Measurements from ENCODE around the gene CYBA.
"Not testable (repeated sequence)": the region's sequence is repeated elsewhere in the genome, so short reads cannot be mapped to it uniquely, and the experiment has no call there.

CYBA gene

DNA sequence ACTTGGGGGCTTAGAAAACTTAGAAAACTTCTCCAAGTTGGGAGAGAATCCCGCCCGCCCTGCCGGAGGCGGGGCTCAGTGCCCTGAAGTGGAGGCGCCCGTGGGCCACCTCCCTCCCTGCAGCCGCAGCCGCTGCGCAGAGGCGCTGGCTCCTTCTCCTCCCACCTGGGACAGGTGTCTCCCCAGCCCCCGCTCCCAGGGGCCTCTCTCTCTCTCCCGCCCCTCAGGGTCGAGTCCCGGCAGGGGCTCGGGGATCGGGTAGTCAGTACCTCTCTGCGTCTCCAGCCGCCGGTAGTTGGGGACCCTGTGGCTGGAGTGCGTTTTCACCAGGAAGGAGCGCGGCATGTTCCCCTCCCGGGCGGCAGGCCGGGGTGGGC lies 35.2 kb upstream of the CYBA start:
- no peak for DNase-seq

DNA sequence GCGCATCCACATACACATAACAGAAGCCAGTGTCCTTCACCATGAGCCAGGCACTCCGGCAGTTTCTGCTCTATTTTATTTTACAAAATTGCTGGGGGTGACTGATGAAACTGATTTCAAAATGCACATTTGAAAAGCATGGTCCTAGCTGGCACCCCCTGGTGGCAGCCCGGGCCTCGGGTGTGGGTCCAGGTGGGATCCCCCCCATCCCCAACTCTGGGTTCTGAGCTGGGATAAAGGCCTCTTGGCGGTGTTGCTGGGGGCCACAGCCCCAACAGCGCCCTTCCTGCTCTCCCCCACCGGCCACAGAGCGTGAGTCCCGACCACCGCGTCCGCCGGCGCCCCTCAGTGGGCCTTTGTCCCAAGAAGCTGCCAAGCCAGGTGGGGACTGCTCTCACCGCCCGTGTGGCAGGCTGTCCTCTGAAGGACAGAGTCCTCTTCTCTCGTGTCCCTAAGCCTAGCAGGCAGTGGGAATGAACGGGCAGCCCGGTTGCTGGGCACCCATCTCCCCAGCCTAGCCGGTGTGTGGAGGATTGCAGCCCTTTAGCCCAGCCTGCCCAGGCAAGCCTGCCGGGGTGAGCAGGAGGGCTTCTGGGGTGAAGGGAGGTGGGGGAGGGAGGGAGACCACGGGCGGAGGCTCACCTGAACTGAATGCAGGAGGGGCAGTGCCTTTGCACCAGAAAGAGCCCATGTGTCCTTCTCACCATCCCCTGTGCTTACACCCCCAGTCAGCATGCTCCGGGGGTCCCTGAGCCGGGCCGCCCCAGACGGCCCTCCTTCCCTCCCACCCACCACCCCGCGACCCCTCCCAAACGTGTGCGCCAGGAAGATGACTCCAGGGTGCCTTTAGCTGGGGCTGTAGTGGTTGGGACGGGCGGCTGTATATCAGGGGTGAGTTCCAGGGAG lies 34.6 kb upstream of the CYBA start:
- DNase-seq = peak; percentile 71

DNA sequence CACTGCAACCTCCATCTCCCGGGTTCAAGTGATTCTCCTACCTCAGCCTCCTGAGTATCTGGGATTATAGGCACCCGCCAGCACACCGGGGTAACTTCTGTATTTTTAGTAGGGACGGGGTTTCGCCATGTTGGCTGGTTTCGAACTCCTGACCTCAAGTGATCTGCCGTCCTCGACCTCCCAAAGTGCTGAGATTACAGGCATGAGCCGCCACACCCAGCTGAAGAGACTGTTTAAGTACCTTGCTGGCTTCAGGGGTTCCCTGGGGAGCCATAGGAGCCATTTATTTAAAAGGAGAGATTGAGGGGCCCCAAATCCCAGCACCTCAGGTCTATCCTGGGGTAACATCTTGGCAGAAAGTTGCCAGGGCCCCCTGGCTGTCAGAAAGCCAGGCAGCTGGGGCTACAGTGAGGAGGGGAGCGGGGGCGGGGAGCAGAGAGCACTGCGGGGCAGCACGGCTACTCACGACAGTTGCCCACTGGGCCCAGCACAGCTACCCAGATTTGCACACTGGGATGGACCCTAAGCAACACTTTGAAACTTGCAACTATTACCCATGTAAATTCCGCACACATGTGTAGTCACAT lies 33.8 kb upstream of the CYBA start:
- DNase-seq = no peak

DNA sequence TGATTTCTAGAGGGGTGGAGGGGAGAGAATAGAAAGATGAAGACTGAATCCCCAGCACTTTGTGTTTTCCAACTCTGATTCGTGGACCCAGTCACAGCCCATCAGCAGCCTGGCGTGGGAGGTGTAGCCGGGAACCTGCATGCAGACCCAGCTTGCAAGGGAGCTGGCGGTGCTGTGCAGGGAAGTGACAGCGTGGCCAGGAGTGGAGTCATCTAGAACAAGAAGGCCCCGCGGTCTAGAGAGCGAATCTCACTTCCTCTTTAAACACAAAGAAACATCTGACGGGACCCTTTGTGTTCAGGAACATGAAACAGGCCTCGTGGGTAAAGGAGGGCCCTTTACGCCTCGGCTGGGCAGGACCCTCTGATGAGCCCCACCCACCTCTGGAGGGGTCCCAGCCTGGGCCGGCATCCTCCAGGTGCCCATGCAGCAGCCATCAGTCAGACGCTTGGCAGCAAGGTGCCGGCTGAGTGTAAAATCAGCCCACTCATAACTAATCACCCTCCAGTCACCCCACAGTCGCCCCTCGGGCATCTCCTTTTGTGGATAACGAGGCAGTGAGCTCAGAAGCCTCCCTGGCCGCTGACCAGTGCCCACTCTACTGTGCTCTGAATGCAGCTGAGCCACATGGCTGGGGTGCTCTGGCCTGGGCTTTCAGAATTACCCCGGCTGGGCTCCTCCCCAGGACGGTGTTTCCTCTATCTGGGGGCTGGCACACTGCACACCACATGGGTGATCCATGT lies 31.0 kb upstream of the CYBA start:
- peak; percentile 87 for DNase-seq

DNA sequence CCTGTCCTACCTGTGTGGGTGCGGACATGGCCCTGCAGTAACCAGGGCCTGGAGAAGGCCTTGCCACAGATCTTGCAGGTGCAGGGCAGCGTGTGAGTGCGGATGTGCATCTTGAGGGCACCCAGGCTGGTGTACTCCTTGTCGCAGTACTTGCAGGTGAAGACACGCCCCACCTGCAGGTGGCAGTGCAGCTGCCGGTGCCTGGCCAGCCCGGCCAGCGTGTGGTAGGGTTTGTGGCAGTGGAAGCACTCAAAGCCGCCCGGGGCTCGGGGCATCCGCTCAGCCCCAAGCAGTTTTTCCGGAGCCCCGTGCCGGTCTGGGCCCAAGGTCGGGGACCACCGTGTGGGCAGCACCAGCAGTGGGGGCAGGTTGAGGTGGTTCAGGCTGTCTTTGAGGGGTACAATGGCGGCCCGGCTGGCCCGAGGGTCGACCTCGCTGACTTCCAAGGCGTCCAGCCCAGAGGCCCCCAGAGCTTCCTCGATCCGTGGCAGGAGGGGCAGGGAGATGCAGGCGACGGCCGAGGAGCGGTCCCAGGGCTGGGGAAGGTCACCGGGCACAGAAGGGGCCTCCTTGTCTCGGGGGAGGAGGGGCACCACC lies 30.3 kb upstream of the CYBA start:
- DNase-seq = peak; percentile 57

DNA sequence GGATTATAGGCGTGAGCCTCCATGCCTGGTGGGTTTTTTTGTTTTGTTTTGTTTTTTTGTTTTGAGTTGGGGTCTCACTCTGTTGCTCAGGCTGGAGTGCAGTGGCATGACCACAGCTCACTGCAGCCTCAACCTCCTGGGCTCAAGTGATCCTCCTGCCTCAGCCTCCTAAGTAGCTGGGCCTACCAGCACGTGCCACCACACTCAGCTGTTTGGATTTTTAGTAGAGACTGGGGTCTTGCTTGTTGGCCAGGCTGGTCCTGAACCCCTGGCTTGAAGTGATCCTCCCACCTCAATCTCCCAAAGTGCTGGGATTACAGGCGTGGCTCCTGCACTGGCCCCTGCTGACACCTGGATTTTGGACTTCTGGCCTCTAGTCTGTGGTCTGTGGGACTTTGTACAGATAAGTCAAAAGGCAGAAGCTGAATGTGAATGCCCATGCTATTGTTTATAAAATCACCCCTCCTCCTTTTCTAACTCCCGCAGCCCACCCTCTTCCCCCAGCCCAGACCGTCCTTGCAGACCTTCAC lies 29.8 kb upstream of the CYBA start:
- DNase-seq = no peak

DNA sequence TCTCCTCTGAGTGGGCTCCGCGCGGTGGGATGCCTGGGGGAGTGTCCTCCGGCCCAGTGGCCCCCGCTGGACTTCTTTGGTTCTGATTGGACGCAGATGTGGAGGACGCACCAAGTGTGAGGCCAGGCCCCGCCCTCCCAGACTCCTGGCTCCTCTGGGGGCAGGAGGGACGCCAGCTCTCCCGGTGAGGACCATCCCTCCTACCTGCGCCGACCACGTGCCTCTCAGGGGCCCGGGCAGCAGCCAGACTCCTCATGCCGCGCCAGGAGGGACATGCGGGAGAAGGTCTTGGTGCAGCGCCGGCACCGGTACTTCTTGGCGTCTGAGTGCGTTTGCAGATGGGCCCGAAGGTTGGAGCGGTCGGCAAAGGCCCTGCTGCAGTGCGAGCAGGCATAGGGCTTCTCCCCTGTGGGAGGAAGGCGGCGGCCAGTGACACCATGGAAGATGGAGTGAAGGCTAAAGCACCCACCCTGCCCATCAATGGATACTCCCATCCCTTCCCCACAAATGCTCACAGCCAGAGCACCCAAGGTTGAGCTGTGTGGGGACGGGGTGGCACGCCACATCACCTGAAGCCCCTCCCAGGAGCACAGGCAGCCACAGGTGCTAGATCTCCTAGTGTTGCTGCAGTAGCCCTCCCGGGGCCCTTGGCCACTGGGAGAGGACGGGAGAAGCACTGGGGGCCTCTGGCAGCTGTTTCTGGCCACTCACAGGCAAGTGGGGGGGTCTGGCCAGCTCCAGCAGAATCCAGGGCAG lies 27.5 kb upstream of the CYBA start:
- no peak for DNase-seq

DNA sequence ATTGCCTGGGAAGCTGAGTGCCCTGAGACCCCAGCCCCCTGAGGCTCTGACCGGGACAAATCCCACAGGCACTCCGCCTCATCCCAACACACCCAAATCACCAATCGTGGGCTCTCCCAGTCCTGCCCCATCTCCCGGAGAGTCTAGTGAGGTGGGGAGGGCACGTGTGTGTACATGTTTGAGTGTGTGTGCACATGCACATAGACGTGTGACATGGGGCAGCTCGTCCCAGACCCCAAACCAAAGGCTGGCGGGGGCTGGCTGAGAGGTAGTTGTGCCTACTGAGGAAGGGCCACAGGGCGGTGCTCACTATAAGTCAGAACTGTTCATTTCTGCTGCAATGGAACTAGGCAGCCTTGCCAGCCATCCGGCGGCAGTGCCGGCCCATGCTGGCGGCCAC lies 26.9 kb upstream of the CYBA start:
- DNase-seq = no peak

DNA sequence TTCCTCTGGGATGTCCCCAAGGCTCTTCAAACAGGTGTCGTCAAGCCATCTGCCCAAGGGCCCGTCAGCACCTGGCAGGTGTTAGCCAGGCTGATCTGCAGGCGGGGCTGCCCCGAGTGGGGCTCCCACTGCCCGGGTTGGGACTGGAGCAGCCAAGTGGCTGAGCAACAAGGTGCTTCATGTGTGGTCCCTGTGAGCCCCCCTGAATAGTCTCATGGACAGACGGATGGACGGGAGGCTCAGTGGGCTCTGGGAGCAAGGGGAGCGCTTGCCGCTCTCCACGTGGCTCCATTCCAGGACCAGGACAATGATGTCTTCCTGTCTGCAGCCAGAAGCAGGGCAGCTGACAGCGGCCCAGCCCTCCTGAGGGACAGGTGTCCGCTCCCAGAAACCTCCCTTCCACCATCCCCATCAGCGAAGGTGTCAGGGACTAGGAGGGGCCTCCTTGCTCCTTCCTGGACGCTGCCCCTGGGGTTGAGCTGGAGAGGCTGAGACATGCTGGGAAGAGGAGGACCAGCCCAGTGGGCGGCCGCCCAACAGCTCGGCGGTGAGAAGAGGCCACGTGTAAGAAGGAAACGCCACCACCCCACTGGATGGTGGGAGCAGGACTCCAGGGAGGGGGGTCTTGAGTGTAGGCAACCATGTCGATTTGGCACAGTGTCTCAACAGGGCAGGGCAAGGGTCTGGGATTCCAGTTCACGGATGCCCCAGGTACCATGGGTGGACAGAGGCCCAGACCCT lies 25.8 kb upstream of the CYBA start:
- DNase-seq = no peak

DNA sequence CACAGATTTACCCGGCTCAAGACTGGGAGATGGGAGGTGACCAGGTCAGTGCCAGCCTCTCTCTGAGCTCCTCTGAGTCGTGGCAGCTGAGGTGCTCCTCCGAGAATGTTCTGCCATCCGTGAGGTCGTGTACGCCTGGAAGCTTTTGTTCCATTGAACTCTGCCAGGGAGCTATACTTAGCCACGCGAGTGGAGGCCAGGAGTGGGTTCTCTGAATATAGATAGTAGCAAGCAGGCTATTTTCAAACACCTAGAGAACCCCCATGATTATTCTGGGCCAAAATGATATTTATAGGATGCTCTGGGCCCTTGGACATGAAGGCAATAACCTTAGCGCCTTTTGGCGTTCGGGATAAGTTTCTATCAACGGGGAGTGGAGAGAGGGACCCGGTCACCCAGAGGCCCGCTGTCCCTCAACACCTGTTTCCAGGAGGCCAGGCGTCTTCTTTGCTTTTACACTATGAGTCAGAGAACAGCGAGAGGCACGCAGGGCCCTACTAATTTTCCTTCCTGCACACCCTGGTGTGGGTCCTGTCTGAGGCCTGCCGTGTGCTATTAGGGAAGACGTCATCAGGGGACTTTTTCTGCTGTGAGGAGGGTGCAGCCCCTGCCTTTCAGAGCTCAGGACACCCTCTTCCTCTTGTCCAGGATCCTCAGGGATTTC lies 23.0 kb upstream of the CYBA start:
- no peak for DNase-seq

DNA sequence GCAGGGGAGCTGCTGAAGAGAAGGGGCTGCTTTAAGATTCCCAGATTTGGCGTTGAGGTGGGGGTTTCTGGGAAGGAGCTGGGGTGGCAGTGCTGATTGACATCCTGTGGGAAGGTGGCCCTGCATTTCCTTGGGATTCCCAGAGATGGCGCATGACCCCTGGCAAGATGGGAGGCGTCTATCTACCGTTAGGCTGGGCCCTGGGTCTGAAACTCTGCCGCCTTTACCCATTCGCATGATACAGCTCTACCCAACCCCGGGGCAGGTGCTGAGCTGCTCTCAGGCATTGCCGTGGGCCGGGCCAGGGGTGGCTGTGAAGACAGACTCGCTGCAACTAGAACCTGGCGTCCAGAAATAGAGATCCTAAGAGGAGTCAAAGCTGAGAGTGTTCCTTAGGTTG lies 21.9 kb upstream of the CYBA start:
- no peak for DNase-seq

DNA sequence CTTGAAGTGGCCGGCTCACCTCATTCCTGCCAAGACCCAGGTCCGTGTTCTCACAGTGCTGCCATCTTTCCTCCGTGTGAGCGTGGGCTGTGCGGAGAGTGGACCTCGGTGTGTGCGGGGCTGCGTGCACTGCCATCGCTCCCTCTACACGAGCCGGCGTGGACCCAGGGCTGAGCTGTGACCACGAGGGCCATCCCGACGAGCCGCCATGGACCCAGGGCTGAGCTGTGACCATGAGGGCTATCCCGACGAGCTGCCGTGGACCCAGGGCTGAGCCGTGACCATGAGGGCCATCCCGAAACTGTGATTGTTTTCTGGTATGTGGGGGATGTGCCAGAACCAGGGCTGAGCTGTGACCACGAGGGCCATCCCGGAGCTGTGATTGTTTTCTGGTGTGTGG lies 21.0 kb upstream of the CYBA start:
- DNase-seq = no peak

DNA sequence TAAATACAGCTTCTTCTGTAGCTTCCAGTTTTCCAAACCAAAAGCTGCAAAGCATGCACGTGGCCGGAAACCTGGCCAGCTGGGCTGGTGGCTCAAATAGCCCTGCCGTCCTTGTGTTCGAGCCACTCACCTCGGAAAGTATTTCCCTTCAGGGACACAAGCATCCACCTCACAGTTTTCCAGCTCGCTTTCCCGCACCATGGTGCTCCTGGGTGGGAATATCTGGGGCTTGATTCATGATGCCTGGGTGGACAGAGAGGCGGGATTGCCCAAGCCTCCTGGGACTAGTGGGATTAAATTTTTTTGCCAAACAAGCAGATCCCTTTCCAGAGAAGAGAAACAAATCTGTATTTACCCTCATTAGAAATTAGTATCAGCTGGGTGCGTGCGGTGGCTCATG lies 19.1 kb upstream of the CYBA start:
- no peak for DNase-seq

DNA sequence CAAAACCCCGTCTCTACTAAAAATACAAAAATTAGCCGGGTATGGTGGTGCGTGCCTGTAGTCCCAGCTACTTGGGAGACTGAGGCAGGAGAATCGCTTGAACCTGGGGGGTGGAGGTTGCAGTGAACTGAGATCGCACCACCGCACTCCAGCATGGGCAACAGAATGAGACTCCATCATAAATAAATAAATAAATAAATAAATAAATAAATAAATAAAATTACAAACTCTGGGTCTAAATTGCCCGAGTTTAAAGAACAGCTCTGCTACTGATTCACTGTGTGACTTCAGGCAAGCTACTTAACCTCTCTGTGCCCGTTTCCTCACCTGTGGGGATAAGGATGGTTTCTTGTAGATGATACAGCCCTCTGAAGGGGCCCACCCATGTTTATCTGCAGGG lies 18.6 kb upstream of the CYBA start:
- DNase-seq = not testable (repeated sequence)

DNA sequence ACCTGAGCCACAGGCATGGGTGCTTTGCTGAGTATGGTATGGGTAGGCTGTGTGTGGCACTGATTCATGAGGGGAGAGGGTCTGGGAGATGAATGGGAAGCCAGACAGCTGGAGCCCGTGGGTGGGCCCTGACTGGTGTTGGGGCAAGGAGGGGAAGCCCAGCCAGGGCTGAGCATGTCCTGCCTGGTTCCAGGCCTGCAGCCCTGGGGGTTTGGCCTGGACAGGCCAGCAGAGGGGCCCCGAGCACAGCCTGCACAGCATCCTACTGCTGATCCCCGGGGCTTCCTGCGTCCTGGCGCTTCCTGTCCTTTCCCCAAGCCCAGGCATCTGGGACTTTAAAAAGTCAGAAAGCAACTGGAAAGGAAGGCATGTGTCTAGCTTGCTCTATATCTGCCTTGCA lies 16.6 kb upstream of the CYBA start:
- no peak for DNase-seq

DNA sequence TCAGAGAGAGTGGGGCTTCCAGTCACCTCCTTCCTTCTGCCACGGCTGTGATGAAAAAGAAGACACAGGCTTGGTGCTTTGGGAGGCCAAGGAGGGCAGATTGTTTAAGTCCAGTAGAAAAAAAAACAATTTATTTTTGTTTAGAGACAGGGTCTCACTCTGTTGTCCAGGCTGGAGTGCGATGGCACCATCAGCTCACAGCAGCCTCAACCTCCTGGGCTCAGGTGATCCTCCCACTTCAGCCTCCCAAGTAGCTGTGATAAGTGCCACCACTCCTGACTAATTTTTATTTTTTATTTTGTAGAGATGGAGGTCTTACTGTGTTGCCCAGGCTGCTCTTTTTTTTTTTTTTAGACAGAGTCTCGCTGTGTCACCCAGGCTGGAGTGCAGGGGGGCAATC lies 14.7 kb upstream of the CYBA start:
- no peak for DNase-seq

DNA sequence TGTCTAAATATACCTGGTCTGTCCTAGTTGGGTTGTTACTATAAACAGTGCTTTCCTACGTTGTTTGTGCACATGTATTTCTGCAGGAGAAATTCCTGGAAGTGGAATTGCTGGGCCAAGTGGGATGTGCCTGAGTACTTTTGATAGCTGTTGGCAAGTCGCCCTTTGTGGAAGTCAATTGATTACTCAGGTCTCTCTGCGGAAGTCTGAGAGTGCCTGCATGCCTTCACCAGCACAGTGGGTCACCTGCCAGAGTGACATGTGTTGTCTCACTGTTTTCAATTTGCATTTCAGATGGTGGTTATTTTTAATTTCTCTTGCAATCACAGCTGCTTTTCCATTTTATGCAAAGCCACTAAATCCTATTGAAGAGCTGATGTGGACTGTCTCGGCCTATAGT lies 14.3 kb upstream of the CYBA start:
- no peak for DNase-seq

DNA sequence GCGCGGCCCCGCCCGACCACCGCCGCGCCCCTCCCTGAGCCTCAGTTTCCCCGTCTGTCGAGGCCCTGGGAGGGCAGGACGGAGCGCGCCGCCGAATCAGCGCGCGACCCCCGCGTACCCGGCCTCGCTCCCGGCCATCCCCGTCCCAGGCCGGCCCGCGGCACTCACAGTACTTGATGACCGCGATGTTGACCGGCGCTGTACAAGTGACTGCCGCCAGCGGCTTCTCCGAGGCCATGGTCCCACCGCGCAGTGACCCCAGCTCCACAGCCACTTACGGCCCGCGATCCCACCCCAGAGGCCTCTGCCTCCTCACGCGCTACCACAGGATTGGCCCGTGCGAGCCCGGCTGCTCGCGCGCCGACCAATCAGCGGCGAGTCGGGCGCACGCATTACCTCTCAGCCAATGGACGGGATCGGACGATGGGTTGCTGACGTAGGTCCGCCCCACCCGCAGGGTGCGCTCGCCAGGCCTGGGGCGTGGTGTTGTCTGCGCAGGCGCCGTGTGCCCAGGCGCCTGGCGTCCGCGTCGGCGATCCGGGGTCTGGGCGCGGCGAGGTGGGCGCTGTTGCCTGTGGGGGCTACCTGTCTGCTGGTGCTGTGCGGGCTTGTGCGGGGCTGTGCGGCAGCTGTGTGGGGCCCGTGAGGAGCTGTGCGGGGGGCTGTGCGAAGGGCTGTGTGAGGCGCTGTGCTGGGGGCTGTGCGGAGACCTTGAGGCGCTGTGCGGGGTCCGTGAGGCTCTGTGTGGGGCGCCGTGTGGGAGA lies 12.2 kb upstream of the CYBA start, which contains the start of gene MVD:
Gene MVD (minus strand): TSS at position 249 of the 764 bp plus-strand sequence. CDS start 11 bp downstream, at position 238.
- DNase-seq = peak; percentile 96

DNA sequence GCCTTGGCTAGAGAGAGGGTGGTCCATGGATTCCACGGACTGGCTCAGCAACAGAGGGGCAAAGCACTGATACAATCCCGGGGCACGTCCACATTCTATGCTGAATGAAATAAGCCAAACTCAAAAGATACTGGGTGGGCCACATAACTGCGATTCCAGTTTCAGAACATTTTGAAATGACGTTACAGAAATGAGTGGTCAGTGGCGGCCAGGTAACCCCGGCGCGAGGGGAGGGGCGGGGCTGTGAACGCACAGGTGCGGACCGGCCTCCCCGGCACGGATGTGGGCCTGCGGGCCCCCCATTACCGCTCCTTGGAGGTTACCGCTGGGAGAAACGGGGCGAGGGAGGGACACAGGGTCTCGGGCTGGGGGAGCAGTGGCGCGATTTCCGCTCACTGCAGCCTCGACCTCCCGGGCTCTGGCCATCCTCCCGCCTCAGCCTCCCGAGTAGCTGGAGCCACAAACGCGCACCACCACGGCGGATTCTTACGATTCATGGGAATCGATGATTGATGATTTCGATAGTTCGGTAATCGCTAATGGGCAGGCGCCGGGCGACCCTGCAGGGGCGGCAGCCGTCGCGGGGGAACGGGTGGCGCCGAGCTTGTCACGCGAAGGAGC lies 11.5 kb upstream of the CYBA start:
- no peak for DNase-seq

DNA sequence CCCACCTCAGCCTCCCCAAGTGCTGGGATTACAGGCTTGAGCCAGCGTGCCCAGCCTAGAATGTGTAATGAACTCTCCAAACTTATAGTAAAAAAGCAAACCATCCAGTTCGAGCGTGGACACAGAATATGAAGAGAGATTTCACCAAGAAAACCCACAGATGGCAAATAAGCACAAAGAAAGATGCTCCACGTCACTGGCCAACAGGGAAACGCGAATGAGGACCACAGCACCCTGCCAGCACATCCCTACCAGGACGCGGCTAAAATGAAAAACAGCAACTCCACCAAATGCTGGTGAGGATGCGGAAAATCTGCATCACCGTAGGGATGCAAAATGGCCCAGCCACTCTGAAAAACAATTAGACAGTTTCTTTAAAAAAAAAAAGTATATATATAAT lies 10.6 kb upstream of the CYBA start:
- no peak for DNase-seq
